ENCODE measurements around the gene AVEN.

- TF ChIP-seq CTCF (IDR thresholded peaks at IDR 0.05) (no peak), POLR2A (IDR thresholded peaks at IDR 0.05) (no peak)
These were observed 187.9 kb downstream of the AVEN start for GRCh38 chr15:33851079-33851478.
